ENCODE measurements around the gene FAM131A.
A peak's percentile ranks its signal among the peaks of the same experiment; 100 is the strongest.

FAM131A gene

GRCh38 chr3:184358921-184359350, 21.5 kb downstream of the FAM131A start:
- Histone ChIP-seq H3K79me1 (ENCODE audit: low read depth, low read length) (peaks cover 25% of the 10 kb centered on the region), H3K27me3 (ENCODE audit: control insufficient read depth in 3 of 3, insufficient read depth in 3 of 3, low read depth in 1 of 3, low read length in 3 of 3) (no peaks in the 10 kb centered on the region), H3K14ac (ENCODE audit: low read length) (no peak overlapping the region), H3K27ac (replicated peaks; ENCODE audit: low read length) (no peak overlapping the region), H2BK12ac (ENCODE audit: low read length) (peak overlapping the region; percentile 81), H2BK15ac (ENCODE audit: low read length) (peak overlapping the region; percentile 20), H3K4me3 (ENCODE audit: low read length in 2 of 2) (peak overlapping the region in 1 of 2 donors; percentile 29), H4K91ac (ENCODE audit: low read depth, low read length, poor library complexity) (no peak overlapping the region), H2AFZ (ENCODE audit: low read length) (no peak overlapping the region), H3K18ac (ENCODE audit: low read length) (peak overlapping the region; percentile 9), H3K9ac (ENCODE audit: low read depth, low read length, poor library complexity) (peak overlapping the region; percentile 79), H3K23ac (ENCODE audit: low read depth, low read length, poor library complexity) (no peak overlapping the region), H3K4me2 (ENCODE audit: insufficient read depth, low read length, poor library complexity, severe bottlenecking) (peak overlapping the region; percentile 97), H3K4ac (ENCODE audit: low read length) (peak overlapping the region; percentile 68), H3K9me3 (replicated peaks in 1 of 2; ENCODE audit: control insufficient read depth in 2 of 2, insufficient read depth in 1 of 2, low read depth in 1 of 2, low read length in 2 of 2) (no peaks in the 10 kb centered on the region), H2BK120ac (ENCODE audit: low read depth, low read length) (no peak overlapping the region), H2BK5ac (ENCODE audit: low read length) (peak overlapping the region; percentile 93), H4K8ac (ENCODE audit: low read depth, low read length) (no peak overlapping the region), H3K4me1 (ENCODE audit: control insufficient read depth in 2 of 2, insufficient read depth in 1 of 2, low read depth in 1 of 2, low read length in 2 of 2) (peaks cover 16 to 23% of the 10 kb centered on the region in 2 donors), H2AK5ac (ENCODE audit: low read depth, low read length) (peak overlapping the region; percentile 99), H3K36me3 (replicated peaks in 1 of 2; ENCODE audit: control insufficient read depth in 2 of 2, insufficient read depth in 2 of 2, low read length in 2 of 2) (peaks cover 44 to 54% of the 10 kb centered on the region in 2 donors)
- WGBS, 2 donors (ENCODE audit: extremely low coverage in 2 of 2, insufficient read length in 2 of 2, insufficient replicate concordance in 1 of 2): no CpG with 5 or more reads among the region's 14 CpGs
- DNase-seq (ENCODE audit: low spot score): no peak

GRCh38 chr3:184359610-184360009, 22.2 kb downstream of the FAM131A start:
- Histone ChIP-seq H3K9me3 (replicated peaks in 1 of 2; ENCODE audit: control insufficient read depth in 2 of 2, insufficient read depth in 1 of 2, low read depth in 1 of 2, low read length in 2 of 2) (no peaks in the 10 kb centered on the region), H2BK120ac (ENCODE audit: low read depth, low read length) (peak overlapping the region; percentile 72), H3K27me3 (ENCODE audit: control insufficient read depth in 3 of 3, insufficient read depth in 3 of 3, low read depth in 1 of 3, low read length in 3 of 3) (no peaks in the 10 kb centered on the region), H3K9ac (ENCODE audit: low read depth, low read length, poor library complexity) (peak overlapping the region; percentile 88), H3K4me1 (ENCODE audit: control insufficient read depth in 2 of 2, insufficient read depth in 1 of 2, low read depth in 1 of 2, low read length in 2 of 2) (peaks cover 22 to 23% of the 10 kb centered on the region in 2 donors), H4K91ac (ENCODE audit: low read depth, low read length, poor library complexity) (peak overlapping the region; percentile 99), H3K14ac (ENCODE audit: low read length) (peak overlapping the region; percentile 56), H4K8ac (ENCODE audit: low read depth, low read length) (peak overlapping the region; percentile 43), H3K18ac (ENCODE audit: low read length) (peak overlapping the region; percentile 98), H3K36me3 (replicated peaks in 1 of 2; ENCODE audit: control insufficient read depth in 2 of 2, insufficient read depth in 2 of 2, low read length in 2 of 2) (peaks cover 42 to 55% of the 10 kb centered on the region in 2 donors), H3K79me1 (ENCODE audit: low read depth, low read length) (peaks cover 24% of the 10 kb centered on the region), H2AFZ (ENCODE audit: low read length) (no peak overlapping the region), H3K27ac (replicated peaks; ENCODE audit: low read length) (peak overlapping the region; percentile 70), H2BK5ac (ENCODE audit: low read length) (peak overlapping the region; percentile 93), H3K4me3 (ENCODE audit: low read length in 2 of 2) (peak overlapping the region; percentile 72 to 82), H2BK12ac (ENCODE audit: low read length) (peak overlapping the region; percentile 100), H2AK5ac (ENCODE audit: low read depth, low read length) (peak overlapping the region; percentile 99), H3K4ac (ENCODE audit: low read length) (peak overlapping the region; percentile 76), H3K23ac (ENCODE audit: low read depth, low read length, poor library complexity) (no peak overlapping the region), H2BK15ac (ENCODE audit: low read length) (peak overlapping the region; percentile 94), H3K4me2 (ENCODE audit: insufficient read depth, low read length, poor library complexity, severe bottlenecking) (peak overlapping the region; percentile 97)
- DNase-seq (ENCODE audit: low spot score): no peak
- WGBS, 2 donors (ENCODE audit: extremely low coverage in 2 of 2, insufficient read length in 2 of 2, insufficient replicate concordance in 1 of 2): no CpG with 5 or more reads among the region's 9 CpGs

GRCh38 chr3:184360070-184360928, 22.9 kb downstream of the FAM131A start:
- no peak for DNase-seq (ENCODE audit: low spot score)
- H3K4me2 ChIP-seq (ENCODE audit: insufficient read depth, low read length, poor library complexity, severe bottlenecking): peak overlapping the region; percentile 97
- peak overlapping the region; percentile 97 for H2BK15ac ChIP-seq (ENCODE audit: low read length)
- peak overlapping the region; percentile 99 for H3K18ac ChIP-seq (ENCODE audit: low read length)
- H3K23ac ChIP-seq (ENCODE audit: low read depth, low read length, poor library complexity): no peak overlapping the region
- no peak overlapping the region for H2BK12ac ChIP-seq (ENCODE audit: low read length)
- peak overlapping the region; percentile 97 for H2BK5ac ChIP-seq (ENCODE audit: low read length)
- H3K4me3 ChIP-seq (ENCODE audit: low read length in 2 of 2): peak overlapping the region; percentile 82 to 96
- H3K4me1 ChIP-seq (ENCODE audit: control insufficient read depth in 2 of 2, insufficient read depth in 1 of 2, low read depth in 1 of 2, low read length in 2 of 2): peaks cover 21 to 24% of the 10 kb centered on the region in 2 donors
- 100% methylated on average over 2 of the region's 12 CpGs; no CpG with 5 or more reads in 1 of the 2 donors for WGBS, 2 donors (ENCODE audit: extremely low coverage in 2 of 2, insufficient read length in 2 of 2, insufficient replicate concordance in 1 of 2)
- peak overlapping the region; percentile 99 for H3K27ac ChIP-seq (replicated peaks; ENCODE audit: low read length)
- H4K91ac ChIP-seq (ENCODE audit: low read depth, low read length, poor library complexity): peak overlapping the region; percentile 46
- H3K9me3 ChIP-seq (replicated peaks in 1 of 2; ENCODE audit: control insufficient read depth in 2 of 2, insufficient read depth in 1 of 2, low read depth in 1 of 2, low read length in 2 of 2): no peaks in the 10 kb centered on the region
- H4K8ac ChIP-seq (ENCODE audit: low read depth, low read length): no peak overlapping the region
- peaks cover 21% of the 10 kb centered on the region for H3K79me1 ChIP-seq (ENCODE audit: low read depth, low read length)
- no peak overlapping the region for H2AFZ ChIP-seq (ENCODE audit: low read length)
- H3K14ac ChIP-seq (ENCODE audit: low read length): peak overlapping the region; percentile 77
- H3K9ac ChIP-seq (ENCODE audit: low read depth, low read length, poor library complexity): peak overlapping the region; percentile 99
- peaks cover 40 to 55% of the 10 kb centered on the region in 2 donors for H3K36me3 ChIP-seq (replicated peaks in 1 of 2; ENCODE audit: control insufficient read depth in 2 of 2, insufficient read depth in 2 of 2, low read length in 2 of 2)
- peak overlapping the region; percentile 90 for H2AK5ac ChIP-seq (ENCODE audit: low read depth, low read length)
- no peak overlapping the region for H3K4ac ChIP-seq (ENCODE audit: low read length)
- no peaks in the 10 kb centered on the region for H3K27me3 ChIP-seq (ENCODE audit: control insufficient read depth in 3 of 3, insufficient read depth in 3 of 3, low read depth in 1 of 3, low read length in 3 of 3)
- H2BK120ac ChIP-seq (ENCODE audit: low read depth, low read length): peak overlapping the region; percentile 92

- Histone ChIP-seq H2AFZ (ENCODE audit: low read length) (peak overlapping the region; percentile 88), H3K4me1 (ENCODE audit: control insufficient read depth in 2 of 2, insufficient read depth in 1 of 2, low read depth in 1 of 2, low read length in 2 of 2) (peaks cover 21 to 24% of the 10 kb centered on the region in 2 donors), H2AK5ac (ENCODE audit: low read depth, low read length) (peak overlapping the region; percentile 90), H3K18ac (ENCODE audit: low read length) (peak overlapping the region; percentile 99), H3K4ac (ENCODE audit: low read length) (no peak overlapping the region), H2BK120ac (ENCODE audit: low read depth, low read length) (peak overlapping the region; percentile 92), H2BK15ac (ENCODE audit: low read length) (peak overlapping the region; percentile 97), H3K4me2 (ENCODE audit: insufficient read depth, low read length, poor library complexity, severe bottlenecking) (peak overlapping the region; percentile 97), H4K8ac (ENCODE audit: low read depth, low read length) (no peak overlapping the region), H3K4me3 (ENCODE audit: low read length in 2 of 2) (peak overlapping the region; percentile 82 to 96), H3K9ac (ENCODE audit: low read depth, low read length, poor library complexity) (peak overlapping the region; percentile 99), H3K27ac (replicated peaks; ENCODE audit: low read length) (peak overlapping the region; percentile 99), H3K79me1 (ENCODE audit: low read depth, low read length) (peaks cover 21% of the 10 kb centered on the region), H4K91ac (ENCODE audit: low read depth, low read length, poor library complexity) (peak overlapping the region; percentile 47), H2BK5ac (ENCODE audit: low read length) (peak overlapping the region; percentile 97), H2BK12ac (ENCODE audit: low read length) (peak overlapping the region; percentile 47), H3K36me3 (replicated peaks in 1 of 2; ENCODE audit: control insufficient read depth in 2 of 2, insufficient read depth in 2 of 2, low read length in 2 of 2) (peaks cover 34 to 53% of the 10 kb centered on the region in 2 donors), H3K23ac (ENCODE audit: low read depth, low read length, poor library complexity) (peak overlapping the region; percentile 94), H3K14ac (ENCODE audit: low read length) (peak overlapping the region; percentile 77), H3K27me3 (ENCODE audit: control insufficient read depth in 3 of 3, insufficient read depth in 3 of 3, low read depth in 1 of 3, low read length in 3 of 3) (no peaks in the 10 kb centered on the region), H3K9me3 (replicated peaks in 1 of 2; ENCODE audit: control insufficient read depth in 2 of 2, insufficient read depth in 1 of 2, low read depth in 1 of 2, low read length in 2 of 2) (no peaks in the 10 kb centered on the region)
- WGBS, 2 donors (ENCODE audit: extremely low coverage in 2 of 2, insufficient read length in 2 of 2, insufficient replicate concordance in 1 of 2): no CpG with 5 or more reads among the region's 24 CpGs
- no peak for DNase-seq (ENCODE audit: low spot score)
Measured at GRCh38 chr3:184360929-184361531, 23.6 kb downstream of the FAM131A start.
